ENCODE data around the gene TNFRSF17. TPM values are rescaled to one million over a fixed set of nuclear protein-coding genes. Genes with fewer than 3 reads are reported as not detected.

Gene TNFRSF17
- total and polyA plus RNA-seq, 2 donors (not counting 3 experiments of a cell fraction or from before 2014, with no cell fraction given): not detected

GRCh38 chr16:12000032-12000431 lies 35.0 kb downstream of the TNFRSF17 start:
- ChIA-PET POLR2A (no interaction called here), CTCF (interaction anchor here (0.9 to 1.8 kb wide), 3 partner anchors 10 to 68 kb away, joined by 3 to 7 read pairs (median 3); no protein-coding TSS in a partner anchor)
- FAIRE-seq (no peak), DNase-seq (ENCODE audit: low read depth, low spot score) (no peak)
- no peaks in the 10 kb centered on the region for H3K79me2 ChIP-seq (ENCODE audit: control insufficient read depth, insufficient read depth, low read length)
- no peak overlapping the region for H2AFZ ChIP-seq (ENCODE audit: low read depth, low read length)
- H3K4me2 ChIP-seq (ENCODE audit: insufficient read depth, low read length): no peak overlapping the region
- BruUV-seq (replicated peaks): no TSS peak
- intact Hi-C loops (cut with micrococcal nuclease) (no loop called here), dilution Hi-C loops (cut with MboI; ENCODE audit: extremely low pct_ligation_motif_present, low sequenced_read_pairs) (no loop called here)
- H3K27me3 ChIP-seq (ENCODE audit: control insufficient read depth in 2 of 2, insufficient read depth in 2 of 2, low read length in 2 of 2): no peaks in the 10 kb centered on the region
- H3K27ac ChIP-seq (ENCODE audit: insufficient read depth, low read depth, low read length): no peak overlapping the region
- H3K9me3 ChIP-seq (replicated peaks; ENCODE audit: control insufficient read depth, insufficient read depth, low read length): no peaks in the 10 kb centered on the region
- H3K4me1 ChIP-seq (ENCODE audit: control insufficient read depth, extremely low read depth, insufficient read depth, low read length): no peaks in the 10 kb centered on the region
- no peaks in the 10 kb centered on the region for H4K20me1 ChIP-seq (replicated peaks; ENCODE audit: control insufficient read depth, extremely low read depth, insufficient read depth, low read length)
- H3K4me3 ChIP-seq (replicated peaks in 1 of 3; ENCODE audit: insufficient read depth in 1 of 3, low read depth in 1 of 3, low read length in 3 of 3): no peak overlapping the region
- TF ChIP-seq FOS (IDR thresholded peaks at IDR 0.05; ENCODE audit: borderline replicate concordance, insufficient read depth, low read length) (no peak), MAX (IDR thresholded peaks at IDR 0.05; ENCODE audit: insufficient read depth, insufficient read length) (no peak), POLR2A (IDR thresholded peaks at IDR 0.05; ENCODE audit: low read depth, low read length) (no peak), POLR2AphosphoS5 (IDR thresholded peaks at IDR 0.05; ENCODE audit: insufficient read depth, low read depth, low read length) (no peak), MYC (IDR thresholded peaks at IDR 0.05; ENCODE audit: low read depth, low read length) (no peak), GATA2 (IDR thresholded peaks at IDR 0.05; ENCODE audit: insufficient read depth, insufficient read length, low read depth, low read length) (no peak), EZH2 (IDR thresholded peaks at IDR 0.05; ENCODE audit: borderline replicate concordance, low read depth, low read length, severe bottlenecking) (no peak), CTCF (IDR thresholded peaks at IDR 0.05; ENCODE audit: extremely low read depth in 1 of 2, insufficient read depth in 1 of 2, low read depth in 1 of 2, low read length in 2 of 2) (no peak), JUN (IDR thresholded peaks at IDR 0.05; ENCODE audit: borderline replicate concordance, insufficient read depth, insufficient read length, low read depth) (no peak)
- H3K36me3 ChIP-seq (ENCODE audit: control insufficient read depth in 2 of 2, extremely low read depth in 1 of 2, insufficient read depth in 2 of 2, low read length in 2 of 2): no peaks in the 10 kb centered on the region
- H3K9ac ChIP-seq (replicated peaks; ENCODE audit: extremely low read depth, insufficient read depth, low read length): no peak overlapping the region
- H3K9me1 ChIP-seq (replicated peaks; ENCODE audit: control insufficient read depth, extremely low read depth, insufficient read depth, low read length): no peaks in the 10 kb centered on the region
